Fibroblast of the aortic adventitia (primary cell): ENCODE results near the gene SLC25A13. TPM values are rescaled to one million over a fixed set of nuclear protein-coding genes. Genes with fewer than 3 reads are reported as not detected.
A peak's percentile ranks its signal among the peaks of the same experiment; 100 is the strongest.
"Not testable (repeated sequence)": the region's sequence is repeated elsewhere in the genome, so short reads cannot be mapped to it uniquely, and the experiment has no call there.

Experiments
- DNase-seq: peaks from one replicate; pipeline ENCODE4 v3.0.0-alpha.2; 2010; ENCODE audit warnings: low read depth
- H3K4me3 ChIP-seq: 2 replicates; pipeline ENCODE4 v1.5.1; 2011; ENCODE audit warnings: low read depth, mild to moderate bottlenecking, control low read depth, low read length, moderate library complexity
- CTCF ChIP-seq: IDR thresholded peaks from 2 replicates; pipeline ENCODE4 v1.5.1; 2011; ENCODE audit warnings: mild to moderate bottlenecking, low read length, control low read depth, inconsistent platforms; ENCODE audit not compliant: insufficient read depth
- total RNA-seq: library from RNA; depleted of rRNA; stranded (reverse); fragments of >200 nt; gene quantifications from 2 replicates; pipeline ENCODE4 v1.2.3, GENCODE V29; 2012; ENCODE audit warnings: low replicate concordance

The SLC25A13 gene
- total RNA-seq, 1 donor, result 14.3 TPM

- no peak for TF ChIP-seq CTCF
- DNase-seq, result no peak
- no peak overlapping the region for H3K4me3 ChIP-seq
These were observed 9.9 kb upstream of the SLC25A13 start for GRCh38 chr7:96331775-96332174.

GRCh38 chr7:96331233-96331632 lies 9.3 kb upstream of the SLC25A13 start:
- no peak for TF ChIP-seq CTCF
- no peak for DNase-seq
- H3K4me3 ChIP-seq, result no peak overlapping the region

- H3K4me3 ChIP-seq, result no peak overlapping the region
- DNase-seq, result peak; percentile 7
- no peak for TF ChIP-seq CTCF
These were observed 8.3 kb upstream of the SLC25A13 start for GRCh38 chr7:96330193-96330592.

DNA sequence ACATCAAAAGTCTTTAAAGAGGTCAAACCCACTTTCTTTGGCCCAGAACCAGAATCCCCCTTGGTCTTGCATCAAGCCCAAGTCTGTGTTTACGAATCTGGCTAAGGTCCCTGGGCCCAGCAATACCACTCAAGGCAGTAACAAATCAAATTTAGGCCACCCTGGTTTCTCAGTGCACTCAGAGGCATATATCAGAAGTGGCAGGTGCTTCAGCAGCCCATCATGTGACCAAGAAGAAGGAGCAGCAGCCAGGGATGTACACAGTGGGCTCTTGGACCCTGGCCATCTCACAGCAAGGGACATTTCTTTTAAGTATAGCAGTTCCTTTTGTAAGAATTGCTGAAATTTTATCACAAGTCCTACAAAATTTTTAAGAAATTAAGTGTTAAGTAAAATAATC lies 7.3 kb upstream of the SLC25A13 start:
- DNase-seq, result no peak
- no peak overlapping the region for H3K4me3 ChIP-seq
- no peak for TF ChIP-seq CTCF

DNA sequence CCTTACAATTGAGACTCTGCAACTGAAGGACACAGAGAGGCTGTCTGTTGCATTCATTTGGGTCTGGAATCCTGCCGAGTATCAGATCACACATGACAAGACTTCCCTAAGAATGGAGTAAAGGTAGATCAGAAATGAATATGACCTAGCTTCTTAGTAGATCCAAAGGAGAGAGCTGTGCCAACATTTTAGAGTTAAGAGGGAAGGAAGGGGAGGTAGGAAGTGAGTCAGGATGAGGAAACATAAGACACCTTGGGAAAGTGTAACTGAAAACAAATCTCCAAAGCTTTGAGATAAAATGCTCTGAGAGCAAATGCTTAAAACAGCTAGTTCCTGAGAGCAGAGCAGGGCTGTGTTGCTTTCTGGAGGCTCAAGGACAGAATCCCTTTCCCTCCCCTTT lies 6.1 kb upstream of the SLC25A13 start:
- no peak for DNase-seq
- TF ChIP-seq CTCF, result no peak
- no peak overlapping the region for H3K4me3 ChIP-seq

GRCh38 chr7:96327429-96327828 lies 5.5 kb upstream of the SLC25A13 start:
- no peak for TF ChIP-seq CTCF
- no peak for DNase-seq
- H3K4me3 ChIP-seq, result no peak overlapping the region

GRCh38 chr7:96326752-96327151 lies 4.9 kb upstream of the SLC25A13 start:
- not testable (repeated sequence) for DNase-seq, H3K4me3 ChIP-seq
